Right atrium auricular region (tissue), 2 donors: ENCODE results near the gene PINLYP. TPM values are rescaled to one million over a fixed set of nuclear protein-coding genes. Genes with fewer than 3 reads are reported as not detected.

ENCODE experiments used
- DNase-seq: peaks from one replicate; pipeline ENCODE4 v3.0.0-alpha.2; 2019; ENCODE audit warnings: low spot score
- H3K27ac ChIP-seq, 2 donors: fragments of 200-600 bp; sonication (generic); 1 replicate in 1 of 2; 2 replicates in 1 of 2; pipeline ENCODE4 v1.5.1; 2016 to 2019
- H3K27me3 ChIP-seq, 2 donors: fragments of 200-600 bp; sonication (generic); one replicate each; pipeline versions ENCODE4 v1.5.1 to v1.6.0; 2017 to 2019
- H3K36me3 ChIP-seq: fragments of 200-600 bp; sonication (generic); one replicate; pipeline ENCODE4 v1.5.1; 2016
- H3K4me1 ChIP-seq, 2 donors: fragments of 200-600 bp; sonication (generic); one replicate each; pipeline versions ENCODE4 v1.5.1 to v1.6.0; 2017 to 2019
- H3K4me3 ChIP-seq, 2 donors: fragments of 200-600 bp; sonication (generic); 1 replicate in 1 of 2; 2 replicates in 1 of 2; pipeline ENCODE4 v1.5.1; 2017 to 2019; ENCODE audit warnings: mild to moderate bottlenecking in 1 of 2, moderate library complexity in 1 of 2
- H3K9me3 ChIP-seq, 2 donors: fragments of 200-600 bp; sonication (generic); one replicate each; pipeline ENCODE4 v1.5.1; 2019
- total RNA-seq, 2 donors: library from RNA; depleted of rRNA; stranded (reverse); fragments of >200 nt; gene quantifications; one replicate each; pipeline ENCODE4 v1.1.0, GENCODE V29; 2016
- TF ChIP-seq, protein P1 (sequence below), 2 donors: fragments of 200-600 bp; sonication (generic); IDR thresholded peaks; one replicate each; pipeline ENCODE4 v1.5.1; 2019; ENCODE audit warnings: antibody characterized with exemption in 2 of 2

Gene PINLYP
- total RNA-seq, 2 donors from 2014 or later: 1.6 to 4.5 TPM

- no peak for DNase-seq
- H3K4me3 ChIP-seq: no peak overlapping the region
- peaks cover 0 to 4% of the 10 kb centered on the region in 2 donors for H3K4me1 ChIP-seq
- no peak overlapping the region for H3K27ac ChIP-seq
- no peaks in the 10 kb centered on the region for H3K27me3 ChIP-seq
- TF ChIP-seq, protein P1, sequence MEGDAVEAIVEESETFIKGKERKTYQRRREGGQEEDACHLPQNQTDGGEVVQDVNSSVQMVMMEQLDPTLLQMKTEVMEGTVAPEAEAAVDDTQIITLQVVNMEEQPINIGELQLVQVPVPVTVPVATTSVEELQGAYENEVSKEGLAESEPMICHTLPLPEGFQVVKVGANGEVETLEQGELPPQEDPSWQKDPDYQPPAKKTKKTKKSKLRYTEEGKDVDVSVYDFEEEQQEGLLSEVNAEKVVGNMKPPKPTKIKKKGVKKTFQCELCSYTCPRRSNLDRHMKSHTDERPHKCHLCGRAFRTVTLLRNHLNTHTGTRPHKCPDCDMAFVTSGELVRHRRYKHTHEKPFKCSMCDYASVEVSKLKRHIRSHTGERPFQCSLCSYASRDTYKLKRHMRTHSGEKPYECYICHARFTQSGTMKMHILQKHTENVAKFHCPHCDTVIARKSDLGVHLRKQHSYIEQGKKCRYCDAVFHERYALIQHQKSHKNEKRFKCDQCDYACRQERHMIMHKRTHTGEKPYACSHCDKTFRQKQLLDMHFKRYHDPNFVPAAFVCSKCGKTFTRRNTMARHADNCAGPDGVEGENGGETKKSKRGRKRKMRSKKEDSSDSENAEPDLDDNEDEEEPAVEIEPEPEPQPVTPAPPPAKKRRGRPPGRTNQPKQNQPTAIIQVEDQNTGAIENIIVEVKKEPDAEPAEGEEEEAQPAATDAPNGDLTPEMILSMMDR (IDR thresholded peaks at IDR 0.05): no peak
- peaks cover 15% of the 10 kb centered on the region for H3K36me3 ChIP-seq
- no peaks in the 10 kb centered on the region for H3K9me3 ChIP-seq
Measured at GRCh38 chr19:43607238-43608205, 31.9 kb downstream of the PINLYP start.

GRCh38 chr19:43609872-43610271, 34.3 kb downstream of the PINLYP start:
- Histone ChIP-seq H3K27me3 (no peaks in the 10 kb centered on the region), H3K9me3 (no peaks in the 10 kb centered on the region), H3K4me3 (no peak overlapping the region), H3K4me1 (peaks cover 0 to 4% of the 10 kb centered on the region in 2 donors), H3K27ac (no peak overlapping the region), H3K36me3 (peaks cover 28% of the 10 kb centered on the region)
- TF ChIP-seq, protein P1 (IDR thresholded peaks at IDR 0.05): no peak
- no peak for DNase-seq

GRCh38 chr19:43610493-43610892, 34.9 kb downstream of the PINLYP start:
- TF ChIP-seq, protein P1 (IDR thresholded peaks at IDR 0.05): no peak
- DNase-seq: no peak
- H3K27ac ChIP-seq: no peak overlapping the region
- no peak overlapping the region for H3K4me3 ChIP-seq
- no peaks in the 10 kb centered on the region for H3K9me3 ChIP-seq
- no peaks in the 10 kb centered on the region for H3K27me3 ChIP-seq
- peaks cover 28% of the 10 kb centered on the region for H3K36me3 ChIP-seq
- H3K4me1 ChIP-seq: peaks cover 0 to 4% of the 10 kb centered on the region in 2 donors

- H3K9me3 ChIP-seq: no peaks in the 10 kb centered on the region
- H3K27ac ChIP-seq: no peak within 1 kb of the TSS
- H3K36me3 ChIP-seq: peaks cover 28% of the 10 kb centered on the region
- DNase-seq: no peak
- no peak within 1 kb of the TSS for H3K4me3 ChIP-seq
- no peaks in the 10 kb centered on the region for H3K4me1 ChIP-seq
- TF ChIP-seq, protein P1 (IDR thresholded peaks at IDR 0.05): no peak
- H3K27me3 ChIP-seq: no peaks in the 10 kb centered on the region
Measured at GRCh38 chr19:43611788-43612187, 36.2 kb downstream of the PINLYP start, which contains the start of gene SRRM5. Gene SRRM5, plus strand, starts transcription at chr19:43612088. Its CDS starts 34 bp downstream, at chr19:43612122.

DNA sequence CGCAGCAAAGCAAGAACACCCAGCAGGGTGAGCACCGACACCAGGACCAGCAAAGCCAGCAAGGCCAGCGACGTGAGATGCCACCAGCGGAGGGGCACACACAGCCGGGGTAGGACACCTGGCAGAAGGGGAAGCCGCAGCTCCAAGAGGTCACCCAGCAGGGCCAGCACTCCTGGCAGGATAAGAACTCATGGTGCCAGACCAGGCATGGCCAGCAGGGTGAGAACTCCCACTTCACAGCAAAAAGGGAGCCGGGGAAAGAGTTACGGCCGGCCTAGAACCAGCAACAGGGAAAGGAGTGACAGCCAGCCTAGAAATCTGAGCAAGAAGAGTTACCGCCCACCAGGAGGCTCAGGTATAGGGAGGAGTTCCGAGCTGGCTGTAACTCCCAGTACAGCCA, 36.8 kb downstream of the PINLYP start:
- H3K4me1 ChIP-seq: no peaks in the 10 kb centered on the region
- TF ChIP-seq, protein P1 (IDR thresholded peaks at IDR 0.05): no peak
- DNase-seq: no peak
- H3K9me3 ChIP-seq: no peaks in the 10 kb centered on the region
- no peak overlapping the region for H3K4me3 ChIP-seq
- no peak overlapping the region for H3K27ac ChIP-seq
- H3K36me3 ChIP-seq: peaks cover 27% of the 10 kb centered on the region
- H3K27me3 ChIP-seq: no peaks in the 10 kb centered on the region
